Thoracic aorta (tissue), 2 donors: ENCODE measurements around the gene LRRC7. TPM values are rescaled to one million over a fixed set of nuclear protein-coding genes. Genes with fewer than 3 reads are reported as not detected.

Source experiments
- ATAC-seq: fragments of 150-250 bp; one replicate; pipeline ENCODE4 v1.8.0; 2017; ENCODE audit warnings: low read depth; ENCODE audit not compliant: insufficient number of reproducible peaks, low FRiP score
- DNase-seq: peaks from one replicate; pipeline ENCODE4 v3.0.0-alpha.2; 2020; ENCODE audit warnings: low spot score
- H3K27ac ChIP-seq, 2 donors: fragments of 200-600 bp; sonication (generic); 1 replicate in 1 of 2; 2 replicates in 1 of 2; pipeline ENCODE4 v1.5.1; 2016; ENCODE audit warnings: mild to moderate bottlenecking in 2 of 2, moderate library complexity in 2 of 2
- H3K27me3 ChIP-seq: fragments of 200-600 bp; sonication (generic); replicated peaks from 2 replicates; pipeline ENCODE4 v1.6.0; 2016; ENCODE audit warnings: mild to moderate bottlenecking; ENCODE audit not compliant: insufficient read depth
- H3K36me3 ChIP-seq: fragments of 200-600 bp; sonication (generic); one replicate; pipeline ENCODE4 v1.5.1; 2016
- H3K4me1 ChIP-seq, 2 donors: fragments of 200-600 bp; sonication (generic); 1 replicate in 1 of 2; 2 replicates in 1 of 2; pipeline versions ENCODE4 v1.5.1 to v1.6.0; 2016; ENCODE audit warnings: low read depth in 2 of 2, mild to moderate bottlenecking in 1 of 2; ENCODE audit not compliant: control insufficient read depth in 1 of 2
- H3K4me3 ChIP-seq: fragments of 200-600 bp; sonication (generic); 2 replicates; pipeline ENCODE4 v1.5.1; 2016; ENCODE audit warnings: mild to moderate bottlenecking
- H3K9me3 ChIP-seq: fragments of 200-600 bp; sonication (generic); 2 replicates; pipeline ENCODE4 v1.5.1; 2016
- total RNA-seq, 2 donors: library from RNA; depleted of rRNA; stranded (reverse); fragments of >200 nt; gene quantifications; one replicate each; pipeline versions ENCODE4 v1.1.0 to v1.2.3, GENCODE V29; 2016
- TF ChIP-seq, protein P1 (sequence below): fragments of 200-600 bp; sonication (generic); IDR thresholded peaks from one replicate; pipeline ENCODE4 v1.5.1; 2019; ENCODE audit warnings: antibody characterized with exemption

LRRC7 gene
- total RNA-seq, 2 donors from 2014 or later, result 0.14 to 0.35 TPM

DNA sequence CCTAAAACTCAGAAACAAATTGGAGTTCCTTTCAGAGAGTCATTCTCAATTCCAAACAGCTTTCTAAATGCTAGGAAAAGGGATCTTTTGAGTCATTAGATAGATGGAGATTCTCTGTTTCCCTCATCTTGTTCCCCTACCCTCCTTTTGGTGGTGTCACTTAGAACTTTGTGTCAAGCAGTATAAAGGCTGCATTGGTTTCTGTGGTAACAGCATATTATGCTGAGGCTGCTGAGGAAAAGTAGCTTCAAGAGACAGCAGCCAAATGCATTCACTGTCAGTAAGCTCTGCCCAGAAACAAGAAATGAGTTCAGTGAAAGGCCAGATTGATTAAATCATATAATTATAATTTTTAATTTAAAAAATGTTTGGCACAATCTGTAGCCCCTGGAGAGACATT, 493.5 kb downstream of the LRRC7 start:
- DNase-seq, result no peak
- Histone ChIP-seq H3K4me3 (no peak overlapping the region), H3K9me3 (no peaks in the 10 kb centered on the region), H3K36me3 (no peaks in the 10 kb centered on the region), H3K27me3 (no peaks in the 10 kb centered on the region), H3K4me1 (no peaks in the 10 kb centered on the region), H3K27ac (no peak overlapping the region)
- no peak for ATAC-seq
- TF ChIP-seq, protein P1, sequence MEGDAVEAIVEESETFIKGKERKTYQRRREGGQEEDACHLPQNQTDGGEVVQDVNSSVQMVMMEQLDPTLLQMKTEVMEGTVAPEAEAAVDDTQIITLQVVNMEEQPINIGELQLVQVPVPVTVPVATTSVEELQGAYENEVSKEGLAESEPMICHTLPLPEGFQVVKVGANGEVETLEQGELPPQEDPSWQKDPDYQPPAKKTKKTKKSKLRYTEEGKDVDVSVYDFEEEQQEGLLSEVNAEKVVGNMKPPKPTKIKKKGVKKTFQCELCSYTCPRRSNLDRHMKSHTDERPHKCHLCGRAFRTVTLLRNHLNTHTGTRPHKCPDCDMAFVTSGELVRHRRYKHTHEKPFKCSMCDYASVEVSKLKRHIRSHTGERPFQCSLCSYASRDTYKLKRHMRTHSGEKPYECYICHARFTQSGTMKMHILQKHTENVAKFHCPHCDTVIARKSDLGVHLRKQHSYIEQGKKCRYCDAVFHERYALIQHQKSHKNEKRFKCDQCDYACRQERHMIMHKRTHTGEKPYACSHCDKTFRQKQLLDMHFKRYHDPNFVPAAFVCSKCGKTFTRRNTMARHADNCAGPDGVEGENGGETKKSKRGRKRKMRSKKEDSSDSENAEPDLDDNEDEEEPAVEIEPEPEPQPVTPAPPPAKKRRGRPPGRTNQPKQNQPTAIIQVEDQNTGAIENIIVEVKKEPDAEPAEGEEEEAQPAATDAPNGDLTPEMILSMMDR, result no peak

DNA sequence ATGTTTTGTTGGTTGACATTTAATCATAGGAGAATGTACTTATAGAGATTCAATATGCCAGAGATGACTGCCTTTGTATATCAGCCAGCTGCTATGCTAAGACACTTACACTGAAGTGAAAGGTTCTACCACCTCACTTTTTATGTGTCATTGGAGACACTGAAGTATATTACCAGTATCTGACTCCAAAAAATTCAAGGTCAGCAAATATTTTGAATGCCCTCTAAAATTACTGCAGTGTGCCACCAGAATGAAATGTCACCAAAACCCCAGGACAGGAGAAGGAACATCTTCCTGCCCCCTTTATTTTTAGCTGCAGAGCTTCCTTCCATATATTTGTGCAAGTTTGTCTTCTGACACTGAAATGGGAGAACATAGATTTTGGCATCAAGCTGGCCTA, 496.1 kb downstream of the LRRC7 start:
- no peak overlapping the region for H3K27ac ChIP-seq
- H3K4me3 ChIP-seq, result no peak overlapping the region
- H3K27me3 ChIP-seq, result no peaks in the 10 kb centered on the region
- no peaks in the 10 kb centered on the region for H3K36me3 ChIP-seq
- H3K4me1 ChIP-seq, result no peaks in the 10 kb centered on the region
- H3K9me3 ChIP-seq, result no peaks in the 10 kb centered on the region
- ATAC-seq (no peak), DNase-seq (no peak)
- TF ChIP-seq, protein P1, result no peak

DNA sequence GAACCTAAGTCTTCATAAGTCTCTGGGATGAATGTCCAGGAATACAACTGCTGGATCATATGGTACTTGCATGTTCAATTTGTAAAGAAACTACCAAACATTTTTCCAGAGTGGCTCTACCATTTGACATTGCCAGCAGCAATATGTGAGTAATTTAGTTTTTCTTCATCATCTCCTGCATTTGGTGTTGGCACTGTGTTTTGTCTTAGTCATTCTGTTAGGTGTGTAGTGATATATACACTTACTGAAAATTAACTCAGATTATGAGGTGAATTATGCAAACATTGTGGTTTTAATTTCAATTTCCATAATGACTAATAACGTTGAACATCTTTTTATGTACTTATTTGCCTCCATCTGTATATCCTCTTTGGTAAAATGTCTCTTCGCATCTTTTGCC, 499.0 kb downstream of the LRRC7 start:
- Histone ChIP-seq H3K9me3 (no peaks in the 10 kb centered on the region), H3K27ac (no peak overlapping the region), H3K27me3 (no peaks in the 10 kb centered on the region), H3K4me3 (no peak overlapping the region), H3K36me3 (no peaks in the 10 kb centered on the region), H3K4me1 (peaks cover 0 to under 1% of the 10 kb centered on the region in 2 donors)
- ATAC-seq (no peak), DNase-seq (no peak)
- TF ChIP-seq, protein P1, result no peak

DNA sequence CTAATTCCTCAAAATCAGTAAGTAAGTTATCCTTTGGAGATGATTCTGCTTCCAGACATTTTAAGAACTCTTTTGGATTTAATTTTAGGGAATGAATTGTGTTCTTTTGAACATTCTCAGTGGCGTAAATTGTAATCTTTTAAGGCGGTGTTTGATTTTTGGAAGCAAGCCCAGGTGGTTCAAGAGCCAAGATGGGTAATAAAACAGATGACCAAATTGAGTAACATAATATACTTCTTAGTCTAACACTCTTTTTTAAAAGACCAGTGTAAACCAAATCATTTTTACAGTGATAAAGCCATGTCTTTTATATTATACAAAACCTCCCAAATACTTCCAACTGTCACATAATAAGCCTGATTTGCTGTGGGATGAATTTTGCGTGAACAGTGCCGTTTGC, 503.9 kb downstream of the LRRC7 start:
- TF ChIP-seq, protein P1, result no peak
- Histone ChIP-seq H3K4me1 (peaks cover 0 to 4% of the 10 kb centered on the region in 2 donors), H3K36me3 (no peaks in the 10 kb centered on the region), H3K4me3 (no peak overlapping the region), H3K27ac (no peak overlapping the region), H3K27me3 (no peaks in the 10 kb centered on the region), H3K9me3 (no peaks in the 10 kb centered on the region)
- ATAC-seq (no peak), DNase-seq (no peak)

DNA sequence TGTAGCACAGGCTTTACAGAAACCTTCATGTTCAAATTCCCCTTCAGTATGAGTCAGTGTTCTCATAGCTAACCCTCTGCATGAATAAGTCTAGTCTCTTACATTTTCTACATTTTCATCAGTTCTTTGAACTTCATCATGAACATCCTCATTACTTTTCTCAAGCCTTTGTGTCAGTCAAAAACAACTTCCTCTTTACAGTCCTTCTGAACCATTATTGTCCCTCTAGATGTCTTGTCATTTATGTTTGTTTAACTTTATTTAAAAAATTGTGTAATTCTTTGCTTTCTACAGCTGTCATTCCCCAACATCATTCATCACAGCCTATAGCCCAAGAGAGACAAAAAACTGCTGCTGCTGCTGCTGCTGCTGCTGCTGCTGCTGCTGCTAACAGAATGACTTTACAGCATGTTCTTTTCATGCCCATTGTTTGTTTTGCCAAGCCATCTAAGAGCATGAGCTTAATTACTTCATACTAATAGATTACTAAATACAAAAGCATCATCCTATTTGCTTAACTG, 504.6 kb downstream of the LRRC7 start:
- no peaks in the 10 kb centered on the region for H3K27me3 ChIP-seq
- DNase-seq, result no peak
- TF ChIP-seq, protein P1, result no peak
- H3K9me3 ChIP-seq, result no peaks in the 10 kb centered on the region
- no peak for ATAC-seq
- no peaks in the 10 kb centered on the region for H3K36me3 ChIP-seq
- no peak overlapping the region for H3K27ac ChIP-seq
- no peak overlapping the region for H3K4me3 ChIP-seq
- H3K4me1 ChIP-seq, result peaks cover 0 to 4% of the 10 kb centered on the region in 2 donors
